ENCODE results near the gene NACA2.
A peak's percentile ranks its signal among the peaks of the same experiment; 100 is the strongest.
"Not testable (repeated sequence)": the region's sequence is repeated elsewhere in the genome, so short reads cannot be mapped to it uniquely, and the experiment has no call there.

NACA2 gene

DNA sequence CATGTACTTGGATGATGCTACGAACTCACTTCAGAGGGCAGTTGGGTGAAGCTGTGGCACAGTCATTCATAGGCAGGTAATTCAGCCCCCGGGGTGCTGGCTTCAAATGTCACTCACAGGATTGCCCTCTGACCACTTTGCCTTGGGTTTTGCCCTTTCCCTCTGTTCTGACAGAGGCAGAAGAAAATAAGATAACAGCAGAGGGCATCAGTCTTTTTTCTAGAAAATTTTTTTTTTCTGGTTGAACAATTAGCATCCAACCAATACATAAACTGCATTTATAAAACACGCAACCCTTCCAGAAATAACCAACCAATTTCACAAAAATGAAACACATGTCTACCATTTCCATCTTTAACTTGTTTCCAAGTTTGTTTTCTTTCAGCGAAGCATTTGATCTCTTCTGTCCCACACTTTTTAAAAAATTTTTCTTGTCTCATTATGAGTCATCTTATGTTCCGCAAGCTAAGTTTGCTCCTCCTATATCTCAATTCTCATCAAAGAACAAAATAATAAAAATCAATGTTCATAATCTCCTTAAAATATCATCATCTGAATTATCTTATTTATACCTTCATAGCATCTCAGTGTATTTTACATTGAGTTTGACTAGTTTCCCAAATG is 15.6 kb downstream of the NACA2 start:
- DNase-seq = no peak

DNA sequence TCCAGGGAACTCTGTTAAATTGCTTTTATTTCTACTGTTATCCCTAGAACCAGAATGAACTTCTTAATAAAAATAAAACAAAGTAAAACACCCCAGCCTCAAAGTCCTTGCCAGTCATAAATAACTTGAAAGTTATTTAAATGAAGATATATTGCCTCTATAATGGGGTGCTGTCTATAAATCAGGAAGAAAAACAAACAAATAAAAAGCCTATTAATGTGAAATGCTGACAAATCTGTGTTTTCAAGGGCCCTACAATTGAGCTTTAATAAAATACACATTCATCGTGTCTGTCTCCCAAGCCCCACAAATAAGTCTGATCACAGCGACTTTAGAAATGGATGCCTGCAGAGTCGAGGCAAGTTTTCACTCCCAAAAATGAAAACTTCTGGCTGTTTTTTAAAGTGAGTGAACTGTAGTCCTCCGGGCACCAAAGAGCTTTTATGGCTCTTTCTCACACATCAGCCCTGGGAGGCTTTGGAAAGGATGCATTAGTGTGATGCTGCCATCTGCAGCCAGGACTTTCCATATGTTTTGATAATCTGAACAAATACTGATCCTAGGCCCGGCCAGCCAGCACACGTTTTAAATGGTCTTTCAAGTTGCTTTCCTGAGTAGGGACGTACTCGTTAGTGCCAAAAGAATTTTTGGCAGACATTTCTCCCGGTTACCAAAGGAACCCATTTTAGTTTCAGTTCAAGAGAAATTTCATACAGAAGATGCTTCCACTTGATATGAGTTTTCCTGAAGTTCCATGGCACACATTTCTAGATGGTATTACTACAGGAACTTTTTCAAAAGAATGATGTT is 16.3 kb downstream of the NACA2 start:
- DNase-seq = peak; percentile 60

GRCh38 chr17:61572547-61572946 is 18.5 kb downstream of the NACA2 start:
- not testable (repeated sequence) for DNase-seq

- DNase-seq = no peak
Measured at GRCh38 chr17:61571624-61572023, 19.4 kb downstream of the NACA2 start.

- no peak for DNase-seq
Measured at GRCh38 chr17:61570118-61570517, 20.9 kb downstream of the NACA2 start.

DNA sequence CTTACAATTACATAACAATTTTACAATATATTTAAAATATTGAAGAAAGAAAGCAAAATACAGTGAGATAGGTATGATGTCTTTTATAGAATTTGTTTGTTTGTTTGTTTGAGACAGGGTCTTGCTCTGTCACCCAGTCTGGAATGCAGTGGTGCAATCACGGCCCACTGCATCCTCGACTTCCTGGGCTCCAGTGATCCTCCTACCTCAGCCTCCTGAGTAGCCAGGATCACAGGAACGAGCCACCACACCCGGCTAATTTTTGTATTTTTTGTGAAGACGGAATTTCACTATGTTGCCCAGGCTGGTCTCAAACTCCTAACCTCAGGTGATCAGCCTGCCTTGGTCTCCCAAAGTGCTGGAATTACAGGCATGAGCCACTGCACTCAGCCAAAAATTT is 21.5 kb downstream of the NACA2 start:
- DNase-seq = not testable (repeated sequence)

- DNase-seq = no peak
Measured at GRCh38 chr17:61568219-61569072, 22.6 kb downstream of the NACA2 start.

- no peak for DNase-seq
Measured at GRCh38 chr17:61567045-61567802, 23.8 kb downstream of the NACA2 start.

DNA sequence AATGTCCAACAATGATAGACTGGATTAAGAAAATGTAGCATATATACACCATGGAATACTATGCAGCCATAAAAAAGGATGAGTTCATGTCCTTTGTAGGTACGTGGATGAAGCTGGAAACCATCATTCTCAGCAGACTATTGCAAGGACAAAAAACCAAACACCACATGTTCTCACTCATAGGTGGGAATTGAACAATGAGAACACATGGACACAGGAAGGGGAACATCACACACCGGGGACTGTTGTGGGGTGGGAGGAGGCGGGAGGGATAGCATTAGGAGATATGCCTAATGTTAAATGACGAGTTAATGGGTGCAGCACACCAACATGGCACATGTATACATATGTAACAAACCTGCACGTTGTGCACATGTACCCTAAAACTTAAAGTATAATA is 24.6 kb downstream of the NACA2 start:
- not testable (repeated sequence) for DNase-seq

GRCh38 chr17:61565850-61566249 is 25.2 kb downstream of the NACA2 start:
- DNase-seq = not testable (repeated sequence)

- no peak for DNase-seq
Measured at GRCh38 chr17:61565213-61565612, 25.8 kb downstream of the NACA2 start.

- DNase-seq = no peak
Measured at GRCh38 chr17:61562287-61562686, 28.7 kb downstream of the NACA2 start.

DNA sequence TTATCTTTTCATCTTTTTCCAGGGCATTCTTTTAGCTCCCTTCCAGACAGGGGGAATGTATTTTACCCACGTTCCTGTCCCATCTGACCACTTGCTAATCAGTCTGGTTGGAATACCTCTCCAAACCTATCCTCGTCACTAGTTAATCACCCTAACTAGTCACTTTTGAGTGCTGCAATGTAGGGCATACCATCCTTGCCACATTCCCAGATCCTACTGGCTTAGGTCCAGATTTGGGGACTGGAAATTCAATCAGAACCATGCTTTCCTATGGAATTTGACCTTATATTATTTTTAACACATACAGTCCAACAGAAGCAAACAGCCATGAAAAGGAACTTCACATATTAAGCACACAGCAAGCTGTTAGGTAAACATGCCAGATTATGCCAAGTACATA is 29.7 kb downstream of the NACA2 start:
- no peak for DNase-seq

- DNase-seq = no peak
Measured at GRCh38 chr17:61560071-61560470, 30.9 kb downstream of the NACA2 start.

GRCh38 chr17:61556224-61557188 is 34.5 kb downstream of the NACA2 start:
- DNase-seq = no peak

GRCh38 chr17:61555127-61555566 is 35.9 kb downstream of the NACA2 start:
- DNase-seq = no peak

DNA sequence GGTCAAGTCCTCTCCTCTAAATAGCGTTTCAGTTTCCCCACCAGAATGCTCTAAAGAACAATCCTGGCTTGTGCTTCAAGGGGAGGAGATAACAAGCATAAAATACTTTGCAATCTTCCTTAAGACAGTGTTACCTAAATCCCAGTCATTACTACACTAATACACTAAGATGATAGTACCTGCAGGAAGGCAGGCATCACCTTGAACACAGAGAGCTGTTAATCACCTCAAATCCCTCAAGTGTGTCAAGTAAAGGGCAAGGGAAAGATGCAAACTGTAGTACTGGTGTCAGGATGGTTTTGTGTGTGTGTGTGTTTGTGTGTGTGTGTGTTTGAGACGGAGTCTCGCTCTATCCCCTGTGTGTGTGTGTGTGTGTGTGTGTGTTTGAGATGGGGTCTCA is 36.8 kb downstream of the NACA2 start:
- DNase-seq = no peak

- not testable (repeated sequence) for DNase-seq
Measured at GRCh38 chr17:61552560-61552959, 38.5 kb downstream of the NACA2 start.

DNA sequence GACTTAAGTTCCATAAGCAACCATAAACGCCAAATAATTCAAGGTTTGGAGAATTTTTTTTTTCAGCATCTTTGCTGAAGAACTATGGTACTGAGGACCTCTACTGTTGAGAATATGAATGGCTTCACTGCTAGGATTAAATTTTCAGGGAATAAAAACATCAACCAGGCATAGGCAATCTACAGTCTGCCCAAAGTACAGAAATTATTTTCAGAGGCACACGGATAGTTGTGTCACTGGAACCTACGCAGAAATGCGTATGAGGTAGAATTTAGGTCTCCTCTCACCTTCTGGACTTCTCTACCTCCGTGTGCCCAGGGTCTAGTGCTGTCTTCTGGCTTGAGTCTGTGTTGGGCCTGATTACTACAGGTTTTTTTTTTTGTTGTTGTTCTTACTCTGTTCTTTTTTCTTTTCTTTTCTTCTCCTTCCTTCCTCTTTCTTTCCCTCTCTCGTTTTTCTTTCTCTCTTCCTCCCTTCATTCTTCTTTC is 39.7 kb downstream of the NACA2 start:
- peak; percentile 26 for DNase-seq

DNA sequence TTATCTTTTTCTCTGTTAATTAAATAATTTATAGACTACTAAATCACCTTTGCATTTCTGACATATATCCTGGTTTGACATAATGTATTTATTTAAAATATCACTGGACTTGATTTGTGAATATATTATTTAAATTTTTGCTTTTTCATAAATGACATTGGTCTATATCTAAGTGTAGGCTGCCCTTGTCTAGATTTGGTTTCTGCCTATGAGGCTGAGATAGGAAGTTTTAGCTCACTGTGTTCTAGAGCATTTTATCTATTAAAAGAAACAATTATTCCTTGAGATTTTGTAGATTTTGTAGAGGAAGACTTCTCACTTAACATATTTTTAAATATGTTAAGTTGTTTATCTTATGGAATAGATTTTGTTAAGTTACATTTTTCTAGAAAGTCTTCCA is 43.9 kb downstream of the NACA2 start:
- DNase-seq = no peak

DNA sequence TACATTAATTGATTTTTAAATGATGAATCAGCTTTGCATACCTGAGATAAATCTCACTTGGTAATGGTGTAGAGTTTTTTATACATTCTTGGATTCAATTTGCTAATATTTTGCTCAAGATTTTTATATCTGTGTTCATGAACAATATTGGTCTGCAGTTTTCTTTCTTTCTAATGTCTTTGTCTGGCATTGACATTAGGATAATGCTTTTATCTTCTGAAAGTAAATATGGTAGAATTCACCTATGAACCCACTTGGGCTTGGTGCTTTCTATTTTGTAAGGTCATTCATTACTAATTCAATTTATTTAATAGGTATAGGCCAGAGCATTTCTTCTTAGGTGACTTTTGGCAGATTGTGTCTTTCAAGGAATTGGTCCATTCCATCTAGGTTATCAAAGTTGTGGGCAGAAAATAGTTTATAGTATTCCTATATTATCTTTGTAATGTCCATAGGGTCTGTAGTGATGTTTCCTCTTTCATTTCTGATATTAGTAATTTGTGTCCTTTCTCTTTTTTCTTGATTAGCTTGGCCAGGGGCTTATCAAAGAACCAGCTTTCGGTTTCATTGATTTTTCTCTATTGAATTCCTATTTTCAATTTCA is 45.6 kb downstream of the NACA2 start:
- no peak for DNase-seq

All from NCI-H1105 (cell line).